ENCODE results near the gene ABCD3.
"Not testable (repeated sequence)": the region's sequence is repeated elsewhere in the genome, so short reads cannot be mapped to it uniquely, and the experiment has no call there.

ABCD3 gene

GRCh38 chr1:94445733-94446132, 27.5 kb downstream of the ABCD3 start:
- H3K9me2 ChIP-seq (replicated peaks; ENCODE audit: insufficient read depth, low read length); H3K9ac ChIP-seq (ENCODE audit: low read length); H3K27me3 ChIP-seq (replicated peaks; ENCODE audit: insufficient read depth, low read length); H3K4me1 ChIP-seq (ENCODE audit: low read length); H3K9me3 ChIP-seq (replicated peaks; ENCODE audit: insufficient read depth, low read length); DNase-seq; H4K20me1 ChIP-seq (ENCODE audit: insufficient read depth, low read length); H3K27ac ChIP-seq (ENCODE audit: low read length); H3K4me2 ChIP-seq (ENCODE audit: low read depth, low read length); H3K36me3 ChIP-seq (replicated peaks; ENCODE audit: insufficient read depth, low read length); H3K79me2 ChIP-seq (ENCODE audit: low read length); H3F3A ChIP-seq (ENCODE audit: insufficient read depth, low read length); H3K4me3 ChIP-seq (ENCODE audit: low read length); H2AFZ ChIP-seq (ENCODE audit: low read length): not testable (repeated sequence)

DNA sequence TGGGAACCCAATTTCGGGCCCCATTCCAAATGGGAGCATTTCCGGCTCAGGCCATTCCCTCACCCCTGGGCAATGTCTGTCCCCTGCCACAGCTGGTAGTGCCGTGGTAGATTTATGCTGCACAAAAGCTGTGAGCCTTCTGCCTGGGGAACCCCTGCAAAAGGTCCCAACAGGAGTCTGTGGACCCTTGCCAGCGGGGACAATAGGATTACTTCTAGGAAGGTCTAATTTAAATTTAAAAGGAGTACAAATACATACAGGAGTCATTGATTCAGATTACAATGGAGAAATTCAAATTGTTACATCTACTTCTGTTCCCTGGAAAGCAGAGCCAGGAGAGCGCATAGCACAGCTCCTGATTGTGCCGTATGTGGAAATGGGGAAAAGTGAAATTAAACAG, 28.0 kb downstream of the ABCD3 start:
- not testable (repeated sequence) for H3K27ac ChIP-seq (ENCODE audit: low read length); H3K36me3 ChIP-seq (replicated peaks; ENCODE audit: insufficient read depth, low read length); H3K9me2 ChIP-seq (replicated peaks; ENCODE audit: insufficient read depth, low read length); H3K27me3 ChIP-seq (replicated peaks; ENCODE audit: insufficient read depth, low read length); H4K20me1 ChIP-seq (ENCODE audit: insufficient read depth, low read length); H3K4me3 ChIP-seq (ENCODE audit: low read length); DNase-seq; H3K9ac ChIP-seq (ENCODE audit: low read length); H2AFZ ChIP-seq (ENCODE audit: low read length); H3K4me2 ChIP-seq (ENCODE audit: low read depth, low read length); H3K79me2 ChIP-seq (ENCODE audit: low read length); H3K9me3 ChIP-seq (replicated peaks; ENCODE audit: insufficient read depth, low read length); H3F3A ChIP-seq (ENCODE audit: insufficient read depth, low read length); H3K4me1 ChIP-seq (ENCODE audit: low read length)

DNA sequence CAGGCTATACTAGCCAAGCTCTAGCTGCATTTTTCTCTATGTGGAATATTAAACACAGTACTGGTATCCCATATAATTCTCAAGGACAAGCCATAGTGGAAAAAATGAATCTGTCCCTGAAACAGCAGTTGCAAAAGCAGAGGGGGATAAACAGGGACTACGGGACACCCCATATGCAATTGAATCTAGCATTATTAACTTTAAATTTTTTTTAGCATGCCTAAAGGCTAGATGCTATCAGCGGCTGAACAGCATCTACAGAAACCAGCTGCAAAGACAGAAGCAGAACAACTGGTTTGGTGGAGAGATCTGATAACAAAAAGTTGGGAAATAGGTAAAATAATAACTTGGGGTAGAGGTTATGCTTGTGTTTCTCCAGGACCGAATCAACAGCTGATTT, 30.6 kb downstream of the ABCD3 start:
- H3K36me3 ChIP-seq (replicated peaks; ENCODE audit: insufficient read depth, low read length); H3K9me3 ChIP-seq (replicated peaks; ENCODE audit: insufficient read depth, low read length); H2AFZ ChIP-seq (ENCODE audit: low read length); H3K27me3 ChIP-seq (replicated peaks; ENCODE audit: insufficient read depth, low read length); H3K9ac ChIP-seq (ENCODE audit: low read length); H4K20me1 ChIP-seq (ENCODE audit: insufficient read depth, low read length); H3K9me2 ChIP-seq (replicated peaks; ENCODE audit: insufficient read depth, low read length); H3K27ac ChIP-seq (ENCODE audit: low read length); DNase-seq; H3K4me3 ChIP-seq (ENCODE audit: low read length); H3F3A ChIP-seq (ENCODE audit: insufficient read depth, low read length); H3K79me2 ChIP-seq (ENCODE audit: low read length); H3K4me2 ChIP-seq (ENCODE audit: low read depth, low read length); H3K4me1 ChIP-seq (ENCODE audit: low read length): not testable (repeated sequence)

- Histone ChIP-seq H2AFZ (ENCODE audit: low read length) (no peak overlapping the region), H3K4me2 (ENCODE audit: low read depth, low read length) (no peak overlapping the region), H3K9ac (ENCODE audit: low read length) (no peak overlapping the region), H4K20me1 (ENCODE audit: insufficient read depth, low read length) (no peaks in the 10 kb centered on the region), H3K9me2 (replicated peaks; ENCODE audit: insufficient read depth, low read length) (no peaks in the 10 kb centered on the region), H3K36me3 (replicated peaks; ENCODE audit: insufficient read depth, low read length) (no peaks in the 10 kb centered on the region), H3K9me3 (replicated peaks; ENCODE audit: insufficient read depth, low read length) (no peaks in the 10 kb centered on the region), H3K79me2 (ENCODE audit: low read length) (no peaks in the 10 kb centered on the region), H3K27me3 (replicated peaks; ENCODE audit: insufficient read depth, low read length) (no peaks in the 10 kb centered on the region), H3K4me1 (ENCODE audit: low read length) (no peaks in the 10 kb centered on the region), H3K27ac (ENCODE audit: low read length) (no peak overlapping the region), H3K4me3 (ENCODE audit: low read length) (no peak overlapping the region), H3F3A (ENCODE audit: insufficient read depth, low read length) (no peaks in the 10 kb centered on the region)
- TF ChIP-seq EZH2 (optimal IDR thresholded peaks at IDR 0.05; ENCODE audit: low read depth, low read length) (no peak), EZH2phosphoT487 (IDR thresholded peaks at IDR 0.05; ENCODE audit: low read length) (no peak)
- TF ChIP-seq, protein P1, sequence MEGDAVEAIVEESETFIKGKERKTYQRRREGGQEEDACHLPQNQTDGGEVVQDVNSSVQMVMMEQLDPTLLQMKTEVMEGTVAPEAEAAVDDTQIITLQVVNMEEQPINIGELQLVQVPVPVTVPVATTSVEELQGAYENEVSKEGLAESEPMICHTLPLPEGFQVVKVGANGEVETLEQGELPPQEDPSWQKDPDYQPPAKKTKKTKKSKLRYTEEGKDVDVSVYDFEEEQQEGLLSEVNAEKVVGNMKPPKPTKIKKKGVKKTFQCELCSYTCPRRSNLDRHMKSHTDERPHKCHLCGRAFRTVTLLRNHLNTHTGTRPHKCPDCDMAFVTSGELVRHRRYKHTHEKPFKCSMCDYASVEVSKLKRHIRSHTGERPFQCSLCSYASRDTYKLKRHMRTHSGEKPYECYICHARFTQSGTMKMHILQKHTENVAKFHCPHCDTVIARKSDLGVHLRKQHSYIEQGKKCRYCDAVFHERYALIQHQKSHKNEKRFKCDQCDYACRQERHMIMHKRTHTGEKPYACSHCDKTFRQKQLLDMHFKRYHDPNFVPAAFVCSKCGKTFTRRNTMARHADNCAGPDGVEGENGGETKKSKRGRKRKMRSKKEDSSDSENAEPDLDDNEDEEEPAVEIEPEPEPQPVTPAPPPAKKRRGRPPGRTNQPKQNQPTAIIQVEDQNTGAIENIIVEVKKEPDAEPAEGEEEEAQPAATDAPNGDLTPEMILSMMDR (IDR thresholded peaks at IDR 0.05; ENCODE audit: low read length) = no peak
- no peak for DNase-seq
Observed at GRCh38 chr1:94456736-94457135, 38.5 kb downstream of the ABCD3 start.

DNA sequence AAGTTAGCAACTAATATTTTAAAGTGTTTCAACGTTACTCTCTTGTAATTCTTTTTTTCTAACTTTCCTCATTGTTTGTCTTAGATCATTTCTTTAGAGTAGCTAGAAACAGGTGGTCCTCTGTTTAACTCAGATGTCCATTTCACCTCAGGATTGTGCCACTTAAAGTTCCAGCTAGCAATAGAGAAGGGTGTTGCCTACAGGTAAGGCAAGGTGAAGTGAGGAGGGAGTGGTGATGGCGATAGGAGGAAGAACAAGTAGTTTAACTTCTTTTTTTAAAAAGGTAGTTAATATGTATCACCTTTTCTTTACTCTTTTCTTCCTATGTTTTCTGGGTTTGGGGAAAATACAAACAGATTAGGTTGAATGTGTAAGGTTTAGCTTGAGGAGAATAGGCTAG, 44.4 kb downstream of the ABCD3 start:
- no peak overlapping the region for H3K4me3 ChIP-seq (ENCODE audit: low read length)
- H3K27ac ChIP-seq (ENCODE audit: low read length) = no peak overlapping the region
- no peaks in the 10 kb centered on the region for H3K9me2 ChIP-seq (replicated peaks; ENCODE audit: insufficient read depth, low read length)
- TF ChIP-seq, protein P1 (IDR thresholded peaks at IDR 0.05; ENCODE audit: low read length) = no peak
- no peak for TF ChIP-seq EZH2 (optimal IDR thresholded peaks at IDR 0.05; ENCODE audit: low read depth, low read length)
- TF ChIP-seq EZH2phosphoT487 (IDR thresholded peaks at IDR 0.05; ENCODE audit: low read length) = no peak
- no peaks in the 10 kb centered on the region for H3K4me1 ChIP-seq (ENCODE audit: low read length)
- no peak for DNase-seq
- H3K4me2 ChIP-seq (ENCODE audit: low read depth, low read length) = no peak overlapping the region
- no peaks in the 10 kb centered on the region for H3K9me3 ChIP-seq (replicated peaks; ENCODE audit: insufficient read depth, low read length)
- H2AFZ ChIP-seq (ENCODE audit: low read length) = no peak overlapping the region
- H3K36me3 ChIP-seq (replicated peaks; ENCODE audit: insufficient read depth, low read length) = no peaks in the 10 kb centered on the region
- H4K20me1 ChIP-seq (ENCODE audit: insufficient read depth, low read length) = no peaks in the 10 kb centered on the region
- H3K9ac ChIP-seq (ENCODE audit: low read length) = no peak overlapping the region
- H3K27me3 ChIP-seq (replicated peaks; ENCODE audit: insufficient read depth, low read length) = no peaks in the 10 kb centered on the region
- no peaks in the 10 kb centered on the region for H3K79me2 ChIP-seq (ENCODE audit: low read length)
- no peaks in the 10 kb centered on the region for H3F3A ChIP-seq (ENCODE audit: insufficient read depth, low read length)

Data from MM.1S (cell line).